OCI-LY7 (cell line): Measurements from ENCODE around the gene KRT28. TPM values are rescaled to one million over a fixed set of nuclear protein-coding genes. Genes with fewer than 3 reads are reported as not detected.

Source experiments
- BruUV-seq: library from RNA; stranded (reverse); fragments of 400-500 nt; replicated peaks from 2 replicates; lab custom pipeline; 2021; lab: Mats Ljungman, UMichigan
- CTCF ChIA-PET: fragments of 300-600 bp; sonication (Branson Sonifier 250); formaldehyde crosslinking; loops from one replicate; lab custom pipeline; 2022; ENCODE audit warnings: antibody characterized with exemption; ENCODE audit not compliant: unreplicated experiment; lab: Charles Lee
- POLR2A ChIA-PET: fragments of 300-600 bp; sonication (Branson Sonifier 250); formaldehyde crosslinking; loops from one replicate; lab custom pipeline; 2022; ENCODE audit warnings: antibody characterized with exemption; lab: Charles Lee
- DNase-seq: peaks from one replicate; pipeline ENCODE4 v3.0.0-alpha.2; 2015; ENCODE audit warnings: low spot score
- H2AFZ ChIP-seq: fragments of 200-600 bp; sonication (generic), shearing (Covaris generic); 2 replicates; pipeline ENCODE4 v1.6.1; 2014; ENCODE audit warnings: mild to moderate bottlenecking, antibody characterized with exemption, low read length, moderate library complexity
- H3K27ac ChIP-seq: fragments of 200-600 bp; sonication (generic); 2 replicates; pipeline ENCODE4 v1.5.1; 2014; ENCODE audit warnings: mixed run types, low read depth, mild to moderate bottlenecking, moderate library complexity, low read length, inconsistent platforms; ENCODE audit not compliant: poor library complexity, severe bottlenecking
- H3K36me3 ChIP-seq: fragments of 200-600 bp; sonication (generic); 2 replicates; pipeline ENCODE4 v1.6.1; 2014; ENCODE audit warnings: mild to moderate bottlenecking, antibody characterized with exemption, low read length, moderate library complexity, mixed read lengths; ENCODE audit not compliant: insufficient read depth
- H3K4me1 ChIP-seq: fragments of 200-600 bp; sonication (generic); 2 replicates; pipeline ENCODE4 v1.5.1; 2014; ENCODE audit warnings: mild to moderate bottlenecking, low read length; ENCODE audit not compliant: insufficient read depth, poor library complexity, severe bottlenecking
- H3K4me2 ChIP-seq: fragments of 200-600 bp; sonication (generic); 2 replicates; pipeline ENCODE4 v1.6.1; 2014; ENCODE audit warnings: mild to moderate bottlenecking, low read length
- H3K4me3 ChIP-seq: fragments of 200-600 bp; sonication (generic); 2 replicates; pipeline ENCODE4 v1.5.1; 2014; ENCODE audit warnings: mild to moderate bottlenecking, low read depth, low read length; ENCODE audit not compliant: poor library complexity, severe bottlenecking
- H3K79me2 ChIP-seq: fragments of 200-600 bp; sonication (generic); 2 replicates; pipeline ENCODE4 v1.6.1; 2016; ENCODE audit warnings: low read depth, mild to moderate bottlenecking, low read length, moderate library complexity, mixed read lengths; ENCODE audit not compliant: insufficient read depth
- H3K9me2 ChIP-seq: fragments of 200-600 bp; sonication (generic); 2 replicates; pipeline ENCODE4 v1.6.1; 2016; ENCODE audit warnings: mild to moderate bottlenecking, low read length, mixed read lengths; ENCODE audit not compliant: insufficient read depth
- H3K9me3 ChIP-seq: fragments of 200-600 bp; sonication (generic); 2 replicates; pipeline ENCODE4 v1.6.1; 2014; ENCODE audit warnings: mild to moderate bottlenecking, mixed run types, low read length, mixed read lengths
- H4K20me1 ChIP-seq: fragments of 200-600 bp; sonication (generic); 2 replicates; pipeline ENCODE4 v1.6.1; 2014; ENCODE audit warnings: mild to moderate bottlenecking, antibody characterized with exemption, low read length, moderate library complexity, mixed read lengths; ENCODE audit not compliant: insufficient read depth
- EZH2phosphoT487 ChIP-seq: fragments of 200-600 bp; sonication (generic); IDR thresholded peaks from 2 replicates; pipeline ENCODE4 v1.6.1; 2018; ENCODE audit warnings: low read depth, borderline replicate concordance, mild to moderate bottlenecking, mixed run types, antibody characterized with exemption, low read length, moderate library complexity, mixed read lengths
- intact Hi-C: fragments of 100-400 bp; cut with micrococcal nuclease; formaldehyde crosslinking; loops from one replicate; pipeline ENCODE4 v1.10.0; 2022; ENCODE audit not compliant: unreplicated experiment
- total RNA-seq, 2 experiments: library from RNA; depleted of rRNA in 1 of 2; stranded (reverse); fragments of >200 nt in 1 of 2; shearing (Covaris generic) in 1 of 2; gene quantifications; 2 replicates each; pipeline ENCODE4 v1.2.3, GENCODE V29; 2014 to 2022
- TF ChIP-seq, protein P1 (sequence below): fragments of 200-600 bp; sonication (generic); conservative IDR thresholded peaks from 2 replicates; pipeline ENCODE4 v1.5.1; 2014; ENCODE audit warnings: mild to moderate bottlenecking, antibody characterized with exemption, low read length, moderate library complexity, mixed read lengths

Gene KRT28
- total RNA-seq, 2 experiments from 2014 or later, result not detected

GRCh38 chr17:40777459-40777858 is 22.3 kb downstream of the KRT28 start:
- CTCF ChIA-PET, result no interaction called here
- Histone ChIP-seq H4K20me1 (no peaks in the 10 kb centered on the region), H2AFZ (no peak overlapping the region), H3K4me3 (no peak overlapping the region), H3K9me2 (no peaks in the 10 kb centered on the region), H3K4me1 (no peaks in the 10 kb centered on the region), H3K27ac (no peak overlapping the region), H3K9me3 (no peaks in the 10 kb centered on the region), H3K4me2 (no peak overlapping the region), H3K36me3 (no peaks in the 10 kb centered on the region), H3K79me2 (no peaks in the 10 kb centered on the region)
- intact Hi-C loops, result no loop called here
- POLR2A ChIA-PET, result no interaction called here
- DNase-seq, result no peak
- TF ChIP-seq, protein P1, sequence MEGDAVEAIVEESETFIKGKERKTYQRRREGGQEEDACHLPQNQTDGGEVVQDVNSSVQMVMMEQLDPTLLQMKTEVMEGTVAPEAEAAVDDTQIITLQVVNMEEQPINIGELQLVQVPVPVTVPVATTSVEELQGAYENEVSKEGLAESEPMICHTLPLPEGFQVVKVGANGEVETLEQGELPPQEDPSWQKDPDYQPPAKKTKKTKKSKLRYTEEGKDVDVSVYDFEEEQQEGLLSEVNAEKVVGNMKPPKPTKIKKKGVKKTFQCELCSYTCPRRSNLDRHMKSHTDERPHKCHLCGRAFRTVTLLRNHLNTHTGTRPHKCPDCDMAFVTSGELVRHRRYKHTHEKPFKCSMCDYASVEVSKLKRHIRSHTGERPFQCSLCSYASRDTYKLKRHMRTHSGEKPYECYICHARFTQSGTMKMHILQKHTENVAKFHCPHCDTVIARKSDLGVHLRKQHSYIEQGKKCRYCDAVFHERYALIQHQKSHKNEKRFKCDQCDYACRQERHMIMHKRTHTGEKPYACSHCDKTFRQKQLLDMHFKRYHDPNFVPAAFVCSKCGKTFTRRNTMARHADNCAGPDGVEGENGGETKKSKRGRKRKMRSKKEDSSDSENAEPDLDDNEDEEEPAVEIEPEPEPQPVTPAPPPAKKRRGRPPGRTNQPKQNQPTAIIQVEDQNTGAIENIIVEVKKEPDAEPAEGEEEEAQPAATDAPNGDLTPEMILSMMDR, result no peak
- no peak for TF ChIP-seq EZH2phosphoT487
- no TSS peak for BruUV-seq

DNA sequence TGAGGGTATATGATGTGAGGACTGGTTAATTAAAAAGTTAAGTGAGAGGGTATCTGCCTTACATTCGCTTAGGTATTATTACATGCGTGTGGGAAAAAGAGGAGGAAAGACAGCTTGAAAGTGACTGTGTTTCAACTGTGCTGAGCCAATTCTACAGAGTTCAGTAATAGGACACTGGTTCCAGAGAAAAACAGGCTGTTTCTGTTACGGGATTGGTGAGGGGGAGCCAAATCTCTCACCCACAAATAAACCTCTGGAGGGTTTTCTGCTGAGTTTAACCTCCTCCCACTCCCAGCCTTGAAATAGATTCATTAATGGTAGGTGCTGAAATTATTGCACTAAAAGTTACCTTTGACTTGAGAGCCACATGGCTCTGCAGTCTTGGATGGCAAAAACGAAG is 23.8 kb downstream of the KRT28 start:
- no peak overlapping the region for H3K4me2 ChIP-seq
- H3K9me2 ChIP-seq, result no peaks in the 10 kb centered on the region
- TF ChIP-seq, protein P1, result no peak
- TF ChIP-seq EZH2phosphoT487, result no peak
- H3K79me2 ChIP-seq, result no peaks in the 10 kb centered on the region
- POLR2A ChIA-PET, result no interaction called here
- intact Hi-C loops, result no loop called here
- CTCF ChIA-PET, result no interaction called here
- H3K27ac ChIP-seq, result no peak overlapping the region
- no peak for DNase-seq
- no peak overlapping the region for H2AFZ ChIP-seq
- H3K36me3 ChIP-seq, result no peaks in the 10 kb centered on the region
- no peaks in the 10 kb centered on the region for H4K20me1 ChIP-seq
- no peaks in the 10 kb centered on the region for H3K9me3 ChIP-seq
- H3K4me3 ChIP-seq, result no peak overlapping the region
- no TSS peak for BruUV-seq
- no peaks in the 10 kb centered on the region for H3K4me1 ChIP-seq

- no peaks in the 10 kb centered on the region for H3K79me2 ChIP-seq
- TF ChIP-seq, protein P1, result no peak
- no peak for TF ChIP-seq EZH2phosphoT487
- H2AFZ ChIP-seq, result no peak within 1 kb of the TSS
- no peaks in the 10 kb centered on the region for H4K20me1 ChIP-seq
- H3K9me2 ChIP-seq, result no peaks in the 10 kb centered on the region
- H3K9me3 ChIP-seq, result no peaks in the 10 kb centered on the region
- CTCF ChIA-PET, result no interaction called here
- no peaks in the 10 kb centered on the region for H3K4me1 ChIP-seq
- DNase-seq, result no peak
- no peak within 1 kb of the TSS for H3K4me2 ChIP-seq
- BruUV-seq, result no TSS peak
- H3K4me3 ChIP-seq, result no peak within 1 kb of the TSS
- POLR2A ChIA-PET, result no interaction called here
- intact Hi-C loops, result no loop called here
- H3K27ac ChIP-seq, result no peak within 1 kb of the TSS
- no peaks in the 10 kb centered on the region for H3K36me3 ChIP-seq
Observed at GRCh38 chr17:40772101-40772500, 27.7 kb downstream of the KRT28 start, which contains the start of gene KRT26. KRT26 (minus strand) TSS chr17:40772201; CDS start chr17:40772113, 88 bp downstream.
